ENCODE results near the gene CACNA1S. TPM values are rescaled to one million over a fixed set of nuclear protein-coding genes. Genes with fewer than 3 reads are reported as not detected.

The CACNA1S gene
- total and polyA plus RNA-seq, 2 of the 4 experiments (the other 2 are of a cell fraction): not detected

GRCh38 chr1:201143726-201144635 is 31.8 kb upstream of the CACNA1S start (continued):
- TF ChIP-seq MAFK (IDR thresholded peaks at IDR 0.05; ENCODE audit: low read depth, low read length) (no peak), POLR2A (IDR thresholded peaks at IDR 0.05; ENCODE audit: low read depth, low read length) (no peak)

DNA sequence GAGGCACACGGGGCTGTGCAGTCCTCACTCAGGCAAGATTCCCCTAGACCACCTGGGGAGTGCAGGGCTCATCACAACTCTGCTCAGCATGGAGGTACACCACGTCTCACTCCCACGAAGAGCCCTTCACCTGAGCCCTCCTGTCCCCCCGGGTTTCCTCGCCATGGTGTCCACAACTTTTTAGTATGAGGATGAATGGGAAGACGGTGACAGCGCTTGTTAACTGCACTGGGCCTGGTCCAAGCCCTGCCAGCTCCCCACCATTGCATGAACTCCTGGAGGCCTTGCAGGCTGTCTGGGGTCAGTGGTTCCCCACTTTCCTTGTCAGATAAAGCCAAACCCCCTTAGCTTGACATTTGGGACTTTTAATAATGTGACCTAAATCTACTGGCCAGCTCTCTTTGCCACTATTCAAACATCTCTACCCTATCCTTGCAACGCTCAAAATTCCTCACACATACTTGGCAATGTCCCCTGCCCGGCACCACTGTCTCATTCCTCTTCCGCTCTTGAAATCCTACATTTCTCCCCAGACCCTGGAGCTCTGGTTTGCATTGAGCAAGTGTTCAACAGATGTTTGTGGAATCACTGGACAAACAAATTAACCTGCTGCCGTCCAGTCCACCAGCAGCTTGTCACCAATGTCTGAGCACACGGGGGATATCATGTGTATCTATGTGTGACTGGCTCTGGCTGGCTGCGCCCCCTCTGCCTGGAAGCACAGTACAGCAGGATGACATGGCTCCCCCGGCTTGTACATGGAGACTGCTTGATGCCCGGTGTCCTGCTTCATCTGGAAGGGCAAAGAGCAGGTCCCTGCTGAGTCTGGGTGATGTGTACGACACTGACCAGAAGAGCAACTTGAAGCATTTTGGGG is 30.9 kb upstream of the CACNA1S start:
- no peak overlapping the region for H3K23ac ChIP-seq (ENCODE audit: low read depth, low read length)
- CTCF ChIA-PET: interaction anchor here (0.8 kb wide), 1 partner anchor 43 kb away, joined by 3 read pairs; no protein-coding TSS in a partner anchor
- BruUV-seq (replicated peaks): no TSS peak
- TF ChIP-seq MXI1 (IDR thresholded peaks at IDR 0.05; ENCODE audit: borderline replicate concordance, low read depth, low read length) (no peak), NFE2L2 (IDR thresholded peaks at IDR 0.05; ENCODE audit: low read depth, low read length) (no peak), RCOR1 (IDR thresholded peaks at IDR 0.05; ENCODE audit: insufficient replicate concordance, low read length) (no peak), CHD1 (IDR thresholded peaks at IDR 0.05; ENCODE audit: low read depth, low read length) (no peak), USF2 (IDR thresholded peaks at IDR 0.05; ENCODE audit: low read depth, low read length) (no peak), RAD21 (IDR thresholded peaks at IDR 0.05; ENCODE audit: low read length) (no peak), RFX5 (IDR thresholded peaks at IDR 0.05; ENCODE audit: low read depth, low read length) (no peak), CEBPB (IDR thresholded peaks at IDR 0.05; ENCODE audit: low read depth, low read length) (no peak), MAZ (IDR thresholded peaks at IDR 0.05; ENCODE audit: borderline replicate concordance, low read depth, low read length) (no peak), ELK1 (IDR thresholded peaks at IDR 0.05; ENCODE audit: borderline replicate concordance, low read depth, low read length) (no peak), SMC3 (IDR thresholded peaks at IDR 0.05; ENCODE audit: low read depth, low read length) (no peak)

More for the DNA sequence above, 30.9 kb upstream of the CACNA1S start:
- H3K4me1 ChIP-seq (ENCODE audit: control insufficient read depth, insufficient read depth, low read length): peaks cover 2% of the 10 kb centered on the region; the same call in 1 of the 2 replicates
- DNase-seq: no peak
- H4K20me1 ChIP-seq (ENCODE audit: insufficient read depth, low read length): peaks cover 17% of the 10 kb centered on the region
- intact Hi-C loops (cut with micrococcal nuclease): no loop called here
- H4K91ac ChIP-seq (ENCODE audit: insufficient read depth, low read depth, low read length): no peak overlapping the region
- H4K5ac ChIP-seq (ENCODE audit: low read depth, low read length): no peak overlapping the region
- no peak overlapping the region for H4K8ac ChIP-seq (ENCODE audit: low read depth in 2 of 2, low read length in 2 of 2)
- H3K4me3 ChIP-seq (ENCODE audit: insufficient read depth, low read depth, low read length): no peak overlapping the region
- no peak overlapping the region for H2BK20ac ChIP-seq (ENCODE audit: low read depth, low read length)
- H2BK5ac ChIP-seq (ENCODE audit: low read depth, low read length, poor library complexity, severe bottlenecking): no peak overlapping the region
- POLR2A ChIA-PET (ENCODE audit: unreplicated experiment): no interaction called here
- no peak overlapping the region for H3K14ac ChIP-seq (replicated peaks; ENCODE audit: low read depth, low read length)
- WGBS, 2 experiments (ENCODE audit: extremely low coverage in 2 of 2, insufficient read length in 1 of 2): 100% methylated on average over 3 of the region's 16 CpGs; no CpG with 5 or more reads in 1 of the 2 experiments
- H3K9ac ChIP-seq (ENCODE audit: low read depth, low read length): no peak overlapping the region
- dilution Hi-C loops (cut with HindIII; ENCODE audit: low sequenced_read_pairs, unreplicated experiment): no loop called here
- H2AK9ac ChIP-seq (replicated peaks; ENCODE audit: low read depth, low read length, poor library complexity): no peak overlapping the region
- H3K9me1 ChIP-seq (ENCODE audit: insufficient read depth, low read length): peaks cover 8% of the 10 kb centered on the region; the same call in 1 of the 2 replicates
- no peak overlapping the region for H3K4ac ChIP-seq (ENCODE audit: low read depth, low read length)
- no peak for ATAC-seq (ENCODE audit: low read depth)
- no peak overlapping the region for H2AK5ac ChIP-seq (ENCODE audit: low read depth, low read length)
- no peak overlapping the region for H3K27ac ChIP-seq (ENCODE audit: insufficient read depth, low read length)
- H3K36me3 ChIP-seq (ENCODE audit: control insufficient read depth, insufficient read depth, low read length): peaks cover 76% of the 10 kb centered on the region
- H2AFZ ChIP-seq (replicated peaks; ENCODE audit: low read length, poor library complexity): no peak overlapping the region
- no peaks in the 10 kb centered on the region for H3K27me3 ChIP-seq (ENCODE audit: control insufficient read depth, insufficient read depth, low read length)
- in situ Hi-C loops (cut with MboI; ENCODE audit: low sequenced_read_pairs): no loop called here
- no peak overlapping the region for H2BK120ac ChIP-seq (ENCODE audit: low read depth, low read length)
- H3K56ac ChIP-seq (ENCODE audit: extremely low read depth, insufficient read depth, low read length): no peak overlapping the region
- no peak overlapping the region for H2BK15ac ChIP-seq (ENCODE audit: low read depth, low read length)
- H3K4me2 ChIP-seq (ENCODE audit: low read depth, low read length): no peak overlapping the region
- H3K18ac ChIP-seq (ENCODE audit: low read depth, low read length): no peak overlapping the region
- H3K79me1 ChIP-seq (ENCODE audit: low read depth in 1 of 2, low read length in 2 of 2): peaks cover 0 to 11% of the 10 kb centered on the region in 2 experiments; a peak in 2 of 4 replicates
- no peaks in the 10 kb centered on the region for H3K9me3 ChIP-seq (ENCODE audit: control insufficient read depth, insufficient read depth, low read length)

Data from IMR-90 (cell line).